GM19452 (cell line): ENCODE results near the gene CALCB.

Experiments used
- ATAC-seq: cut with Tn5 transposase; IDR thresholded peaks from one replicate; pipeline ENCODE4 v1.9.1; 2021; ENCODE audit not compliant: unreplicated experiment

Gene CALCB

DNA sequence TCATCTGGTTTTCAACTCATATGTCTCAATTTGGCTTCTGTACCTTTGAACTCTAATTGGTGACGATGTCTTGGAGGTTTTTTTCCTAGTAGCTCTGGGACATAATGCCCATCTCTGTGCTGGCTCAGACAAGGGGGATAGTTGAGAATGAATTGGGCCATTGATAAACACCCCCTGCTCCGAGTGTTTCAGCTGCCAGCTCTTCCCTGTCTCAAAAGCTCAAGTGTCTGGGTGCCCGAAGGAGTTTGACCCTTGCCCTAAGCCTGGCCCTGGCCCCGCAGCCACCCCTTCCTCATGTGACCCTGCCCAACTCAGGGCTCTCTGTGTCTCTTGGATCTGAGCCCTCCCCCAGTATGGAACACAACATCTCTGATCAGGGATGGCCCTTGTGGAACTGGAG lies 44.4 kb downstream of the CALCB start:
- no peak for ATAC-seq

DNA sequence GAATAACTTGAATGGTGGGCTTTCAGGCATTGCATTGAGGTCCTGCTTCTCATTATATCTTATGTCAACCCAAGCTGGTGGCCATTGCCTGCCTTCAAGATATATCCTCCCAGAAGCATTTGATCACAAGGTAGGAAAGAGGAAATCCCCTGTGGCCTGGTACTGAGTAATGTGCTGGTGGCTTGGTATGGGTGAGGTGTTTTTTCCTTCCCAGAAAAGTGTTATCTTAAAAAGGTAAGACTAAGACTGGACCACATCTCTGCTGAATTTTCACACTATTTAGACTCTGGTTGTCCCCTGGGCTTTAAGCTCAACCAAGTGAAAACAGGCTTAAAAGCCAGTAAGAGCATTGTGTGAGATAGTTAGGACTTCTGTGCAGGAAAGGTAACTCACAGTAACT lies 45.0 kb downstream of the CALCB start:
- no peak for ATAC-seq

DNA sequence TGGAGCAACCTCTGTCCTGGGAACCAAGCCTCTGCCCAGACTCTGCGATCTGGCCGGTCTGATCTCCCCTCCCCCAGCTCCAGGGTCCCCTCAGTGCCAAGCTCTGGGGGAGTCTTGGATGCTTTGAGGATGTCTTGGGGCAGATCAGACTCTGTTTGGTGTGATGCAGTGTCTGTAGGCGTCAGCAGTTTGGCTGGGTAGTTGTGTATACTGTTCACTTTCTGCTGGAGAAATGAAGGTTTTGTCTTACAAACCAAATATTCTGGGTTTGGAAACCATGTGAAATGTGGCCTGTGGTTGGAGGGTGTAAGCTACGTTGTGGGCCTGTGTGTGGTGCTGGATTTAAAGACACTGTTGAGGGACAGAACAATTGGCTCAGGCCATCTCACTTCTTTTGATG lies 46.0 kb downstream of the CALCB start:
- no peak for ATAC-seq

DNA sequence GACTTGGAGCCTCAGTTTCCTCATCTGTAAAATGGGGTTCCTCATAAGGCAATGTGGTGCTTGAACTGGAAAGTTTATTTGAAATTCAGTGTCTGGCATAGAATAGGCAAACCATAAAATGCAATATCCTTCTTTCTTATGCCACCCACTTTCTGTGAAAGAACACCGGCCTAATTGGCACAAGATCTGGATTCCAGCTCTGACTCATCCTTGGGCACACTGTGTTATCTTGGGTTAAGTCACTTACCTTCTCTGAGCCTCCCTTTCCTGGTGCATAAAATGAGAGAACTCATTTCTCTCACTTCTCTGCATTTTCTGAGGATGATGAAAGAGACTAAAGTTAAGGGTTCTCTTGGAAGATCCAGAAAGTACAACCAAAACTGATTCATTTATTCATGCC lies 46.4 kb downstream of the CALCB start:
- ATAC-seq: no peak

DNA sequence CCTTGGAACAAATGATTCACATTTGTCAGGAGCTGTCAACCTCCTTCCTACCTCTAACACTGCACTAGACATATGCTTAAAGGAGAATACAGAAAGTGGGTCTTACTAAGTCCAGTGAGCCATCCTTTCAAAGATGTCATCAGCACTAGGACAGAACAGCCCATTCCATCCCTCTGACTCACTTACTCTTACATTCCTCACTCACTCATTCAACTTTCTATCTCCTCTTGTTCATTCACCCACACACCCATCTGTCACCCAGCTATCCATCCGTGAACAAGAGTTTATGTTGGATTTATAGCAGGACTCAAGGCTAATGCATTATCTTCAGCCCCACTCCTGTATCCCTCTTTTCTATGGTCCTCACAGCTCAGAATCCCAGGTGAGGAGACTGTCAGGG lies 50.5 kb downstream of the CALCB start:
- no peak for ATAC-seq

DNA sequence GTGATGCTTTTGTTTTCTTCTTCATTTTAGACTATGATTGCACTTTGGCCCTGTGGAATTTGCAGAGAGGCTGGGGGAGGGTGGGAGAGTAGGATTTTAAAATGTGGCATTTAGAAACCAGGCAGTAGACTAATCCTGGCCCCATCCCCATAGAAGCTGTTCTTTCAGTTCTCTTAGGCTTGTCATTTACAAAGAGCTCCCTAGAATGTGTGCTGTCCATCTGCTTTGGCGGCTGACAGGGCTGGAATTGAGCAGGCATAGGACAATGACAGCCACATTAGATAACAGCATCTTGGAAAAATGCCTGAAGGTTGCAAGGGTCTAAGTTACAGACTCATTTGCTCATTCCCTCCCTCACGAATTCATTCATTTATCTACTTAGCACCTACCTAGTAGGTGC lies 51.1 kb downstream of the CALCB start:
- ATAC-seq: no peak

DNA sequence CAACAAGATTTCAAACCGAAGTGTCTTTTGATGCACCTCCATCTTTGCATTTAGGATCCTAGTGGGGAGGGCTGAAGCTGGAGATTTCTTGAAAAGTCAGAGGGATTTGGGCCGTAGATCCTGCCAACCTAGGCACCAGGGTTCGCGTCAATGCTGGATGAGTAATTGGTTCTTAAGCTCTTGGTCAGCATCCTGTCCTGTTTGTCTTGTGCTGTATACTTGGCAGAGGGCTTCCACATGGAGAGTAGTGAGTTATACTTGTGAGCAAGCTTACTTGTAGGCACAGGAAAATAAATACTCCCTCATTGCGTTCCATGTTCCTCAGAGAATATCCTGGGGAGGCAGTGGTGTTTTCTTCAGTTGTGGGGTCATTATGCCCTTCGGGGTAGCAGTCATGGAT lies 53.9 kb downstream of the CALCB start:
- no peak for ATAC-seq
